ENCODE data around the gene WDR7. TPM values are rescaled to one million over a fixed set of nuclear protein-coding genes. Genes with fewer than 3 reads are reported as not detected.

Gene WDR7
- total and polyA plus RNA-seq, 2 of the 4 experiments (the other 2 are of a cell fraction), result 3.7 to 23.3 TPM

DNA sequence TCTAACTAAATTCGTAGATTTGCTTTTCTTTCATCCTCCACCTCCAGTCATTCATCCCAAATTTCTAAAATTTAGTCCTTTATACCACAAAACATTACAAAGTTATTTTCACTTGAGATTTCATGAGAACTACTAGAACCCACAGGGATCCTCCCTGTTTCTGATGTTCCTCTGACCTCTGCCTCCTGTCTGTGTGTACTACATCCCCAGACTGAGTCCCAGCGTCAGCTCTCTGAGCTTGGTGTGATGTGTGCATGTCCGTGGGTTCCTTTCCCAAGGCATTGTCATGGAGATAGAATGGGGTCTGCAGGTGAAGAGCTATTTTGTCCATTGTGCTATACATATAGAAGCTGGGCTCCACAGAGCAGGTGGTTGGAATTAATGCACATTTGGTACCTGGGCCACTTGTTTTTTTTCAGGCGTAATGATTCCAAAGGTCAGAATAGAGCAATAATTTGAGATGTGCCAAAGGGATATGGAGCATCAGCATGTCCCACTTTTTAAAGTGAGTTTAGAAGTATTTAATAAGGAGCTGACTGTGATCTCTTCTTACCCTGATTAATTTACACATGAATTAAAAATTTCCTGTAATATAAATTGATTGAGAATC is 344.5 kb downstream of the WDR7 start:
- H3K79me1 ChIP-seq (ENCODE audit: low read depth in 1 of 2, low read length in 2 of 2), result no peaks in the 10 kb centered on the region
- no peak overlapping the region for H2AK9ac ChIP-seq (replicated peaks; ENCODE audit: low read depth, low read length, poor library complexity)
- H2AFZ ChIP-seq (replicated peaks; ENCODE audit: low read length, poor library complexity), result no peak overlapping the region
- no peak overlapping the region for H3K18ac ChIP-seq (ENCODE audit: low read depth, low read length)
- BruUV-seq (replicated peaks), result no TSS peak
- no peak overlapping the region for H3K23ac ChIP-seq (ENCODE audit: low read depth, low read length)
- in situ Hi-C loops (cut with MboI; ENCODE audit: low sequenced_read_pairs), result no loop called here
- H3K27ac ChIP-seq (ENCODE audit: insufficient read depth, low read length), result no peak overlapping the region
- WGBS, 2 experiments (ENCODE audit: extremely low coverage in 2 of 2, insufficient read length in 1 of 2), result no CpG with 5 or more reads among the region's 4 CpGs
- H3K14ac ChIP-seq (replicated peaks; ENCODE audit: low read depth, low read length), result no peak overlapping the region
- H3K9me3 ChIP-seq (ENCODE audit: control insufficient read depth, insufficient read depth, low read length), result no peaks in the 10 kb centered on the region
- POLR2A ChIA-PET (ENCODE audit: unreplicated experiment), result no interaction called here
- H4K20me1 ChIP-seq (ENCODE audit: insufficient read depth, low read length), result no peaks in the 10 kb centered on the region
- no peak overlapping the region for H2AK5ac ChIP-seq (ENCODE audit: low read depth, low read length)
- H4K91ac ChIP-seq (ENCODE audit: insufficient read depth, low read depth, low read length), result no peak overlapping the region
- no peaks in the 10 kb centered on the region for H3K36me3 ChIP-seq (ENCODE audit: control insufficient read depth, insufficient read depth, low read length)
- intact Hi-C loops (cut with micrococcal nuclease), result no loop called here
- H2BK5ac ChIP-seq (ENCODE audit: low read depth, low read length, poor library complexity, severe bottlenecking), result no peak overlapping the region
- dilution Hi-C loops (cut with HindIII; ENCODE audit: low sequenced_read_pairs, unreplicated experiment), result no loop called here
- H3K27me3 ChIP-seq (ENCODE audit: control insufficient read depth, insufficient read depth, low read length), result no peaks in the 10 kb centered on the region
- H3K4me2 ChIP-seq (ENCODE audit: low read depth, low read length), result no peak overlapping the region
- no peak overlapping the region for H4K5ac ChIP-seq (ENCODE audit: low read depth, low read length)
- H2BK120ac ChIP-seq (ENCODE audit: low read depth, low read length), result no peak overlapping the region
- ATAC-seq (ENCODE audit: low read depth), result no peak
- no peak overlapping the region for H3K56ac ChIP-seq (ENCODE audit: extremely low read depth, insufficient read depth, low read length)
- H3K4me1 ChIP-seq (ENCODE audit: control insufficient read depth, insufficient read depth, low read length), result no peaks in the 10 kb centered on the region
- no peak overlapping the region for H3K9ac ChIP-seq (ENCODE audit: low read depth, low read length)
- H3K4me3 ChIP-seq (ENCODE audit: insufficient read depth, low read depth, low read length), result no peak overlapping the region
- DNase-seq, result no peak
- H3K9me1 ChIP-seq (ENCODE audit: insufficient read depth, low read length), result no peaks in the 10 kb centered on the region
- H3K4ac ChIP-seq (ENCODE audit: low read depth, low read length), result no peak overlapping the region
- no peak overlapping the region for H2BK15ac ChIP-seq (ENCODE audit: low read depth, low read length)
- H4K8ac ChIP-seq (ENCODE audit: low read depth in 2 of 2, low read length in 2 of 2), result no peak overlapping the region
- no peak for TF ChIP-seq RAD21 (IDR thresholded peaks at IDR 0.05; ENCODE audit: low read length)
- TF ChIP-seq CEBPB (IDR thresholded peaks at IDR 0.05; ENCODE audit: low read depth, low read length), result no peak
- TF ChIP-seq BHLHE40 (IDR thresholded peaks at IDR 0.05; ENCODE audit: low read depth, low read length), result no peak
- TF ChIP-seq, protein P1, sequence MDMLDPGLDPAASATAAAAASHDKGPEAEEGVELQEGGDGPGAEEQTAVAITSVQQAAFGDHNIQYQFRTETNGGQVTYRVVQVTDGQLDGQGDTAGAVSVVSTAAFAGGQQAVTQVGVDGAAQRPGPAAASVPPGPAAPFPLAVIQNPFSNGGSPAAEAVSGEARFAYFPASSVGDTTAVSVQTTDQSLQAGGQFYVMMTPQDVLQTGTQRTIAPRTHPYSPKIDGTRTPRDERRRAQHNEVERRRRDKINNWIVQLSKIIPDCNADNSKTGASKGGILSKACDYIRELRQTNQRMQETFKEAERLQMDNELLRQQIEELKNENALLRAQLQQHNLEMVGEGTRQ (IDR thresholded peaks at IDR 0.05; ENCODE audit: low read depth, low read length), result no peak
- TF ChIP-seq, protein P2, sequence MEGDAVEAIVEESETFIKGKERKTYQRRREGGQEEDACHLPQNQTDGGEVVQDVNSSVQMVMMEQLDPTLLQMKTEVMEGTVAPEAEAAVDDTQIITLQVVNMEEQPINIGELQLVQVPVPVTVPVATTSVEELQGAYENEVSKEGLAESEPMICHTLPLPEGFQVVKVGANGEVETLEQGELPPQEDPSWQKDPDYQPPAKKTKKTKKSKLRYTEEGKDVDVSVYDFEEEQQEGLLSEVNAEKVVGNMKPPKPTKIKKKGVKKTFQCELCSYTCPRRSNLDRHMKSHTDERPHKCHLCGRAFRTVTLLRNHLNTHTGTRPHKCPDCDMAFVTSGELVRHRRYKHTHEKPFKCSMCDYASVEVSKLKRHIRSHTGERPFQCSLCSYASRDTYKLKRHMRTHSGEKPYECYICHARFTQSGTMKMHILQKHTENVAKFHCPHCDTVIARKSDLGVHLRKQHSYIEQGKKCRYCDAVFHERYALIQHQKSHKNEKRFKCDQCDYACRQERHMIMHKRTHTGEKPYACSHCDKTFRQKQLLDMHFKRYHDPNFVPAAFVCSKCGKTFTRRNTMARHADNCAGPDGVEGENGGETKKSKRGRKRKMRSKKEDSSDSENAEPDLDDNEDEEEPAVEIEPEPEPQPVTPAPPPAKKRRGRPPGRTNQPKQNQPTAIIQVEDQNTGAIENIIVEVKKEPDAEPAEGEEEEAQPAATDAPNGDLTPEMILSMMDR (conservative IDR thresholded peaks at IDR 0.05; ENCODE audit: low read depth, low read length), result no peak
- TF ChIP-seq POLR2A (IDR thresholded peaks at IDR 0.05; ENCODE audit: low read depth, low read length), result no peak
- TF ChIP-seq FOS (IDR thresholded peaks at IDR 0.05; ENCODE audit: low read depth, low read length), result no peak
- no peak for TF ChIP-seq MAFK (IDR thresholded peaks at IDR 0.05; ENCODE audit: low read depth, low read length)
- no peak for TF ChIP-seq MXI1 (IDR thresholded peaks at IDR 0.05; ENCODE audit: borderline replicate concordance, low read depth, low read length)
- TF ChIP-seq NFE2L2 (IDR thresholded peaks at IDR 0.05; ENCODE audit: low read depth, low read length), result no peak
- no peak for TF ChIP-seq SMC3 (IDR thresholded peaks at IDR 0.05; ENCODE audit: low read depth, low read length)
- TF ChIP-seq RCOR1 (IDR thresholded peaks at IDR 0.05; ENCODE audit: insufficient replicate concordance, low read length), result no peak
- TF ChIP-seq CHD1 (IDR thresholded peaks at IDR 0.05; ENCODE audit: low read depth, low read length), result no peak
- no peak for TF ChIP-seq RFX5 (IDR thresholded peaks at IDR 0.05; ENCODE audit: low read depth, low read length)
- TF ChIP-seq, protein P3, sequence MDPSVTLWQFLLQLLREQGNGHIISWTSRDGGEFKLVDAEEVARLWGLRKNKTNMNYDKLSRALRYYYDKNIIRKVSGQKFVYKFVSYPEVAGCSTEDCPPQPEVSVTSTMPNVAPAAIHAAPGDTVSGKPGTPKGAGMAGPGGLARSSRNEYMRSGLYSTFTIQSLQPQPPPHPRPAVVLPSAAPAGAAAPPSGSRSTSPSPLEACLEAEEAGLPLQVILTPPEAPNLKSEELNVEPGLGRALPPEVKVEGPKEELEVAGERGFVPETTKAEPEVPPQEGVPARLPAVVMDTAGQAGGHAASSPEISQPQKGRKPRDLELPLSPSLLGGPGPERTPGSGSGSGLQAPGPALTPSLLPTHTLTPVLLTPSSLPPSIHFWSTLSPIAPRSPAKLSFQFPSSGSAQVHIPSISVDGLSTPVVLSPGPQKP (IDR thresholded peaks at IDR 0.05; ENCODE audit: borderline replicate concordance, low read depth, low read length), result no peak
- TF ChIP-seq MAZ (IDR thresholded peaks at IDR 0.05; ENCODE audit: borderline replicate concordance, low read depth, low read length), result no peak
- H2BK20ac ChIP-seq (ENCODE audit: low read depth, low read length), result no peak overlapping the region
- CTCF ChIA-PET, result no interaction called here
